Activated B cell treated with CpG ODN at 0.5 μM for 24 hours (primary cell): ENCODE data around the gene NGB. TPM values are rescaled to one million over a fixed set of nuclear protein-coding genes. Genes with fewer than 3 reads are reported as not detected.

Experiments
- ATAC-seq: fragments of 200-7000 bp; cut with Tn5 transposase; one replicate; pipeline ENCODE4 v1.10.0; 2021; ENCODE audit warnings: low read depth, mild to moderate bottlenecking, moderate library complexity
- CTCF ChIA-PET: fragments of 350-600 bp; sonication (Branson Sonifier 250); formaldehyde crosslinking; loops from one replicate; lab custom pipeline; 2021; ENCODE audit warnings: antibody characterized with exemption; lab: Charles Lee
- POLR2A ChIA-PET: fragments of 350-600 bp; sonication (Branson Sonifier 250); formaldehyde crosslinking; loops from one replicate; lab custom pipeline; 2021; ENCODE audit warnings: antibody characterized with exemption; lab: Charles Lee
- DNase-seq: peaks from one replicate; pipeline ENCODE4 v3.0.0; 2022
- H3K27ac Mint-ChIP-seq: one replicate; pipeline ENCODE4 v1.8.0; 2020; ENCODE audit warnings: mixed read lengths
- H3K27me3 Mint-ChIP-seq: one replicate; pipeline ENCODE4 v1.8.0; 2021; ENCODE audit warnings: mixed read lengths
- H3K36me3 Mint-ChIP-seq: one replicate; pipeline ENCODE4 v1.8.0; 2021; ENCODE audit warnings: low read depth, mixed read lengths
- H3K4me1 Mint-ChIP-seq: one replicate; pipeline ENCODE4 v1.8.0; 2021; ENCODE audit warnings: mixed read lengths
- H3K4me3 Mint-ChIP-seq: one replicate; pipeline ENCODE4 v1.8.0; 2020; ENCODE audit warnings: mild to moderate bottlenecking, mixed read lengths
- H3K9me3 Mint-ChIP-seq: one replicate; pipeline ENCODE4 v1.8.0; 2020; ENCODE audit warnings: mixed read lengths
- CTCF ChIP-seq: fragments of 200-600 bp; IDR thresholded peaks from one replicate; pipeline ENCODE4 v1.8.0; 2022; ENCODE audit warnings: antibody characterized with exemption, mild to moderate bottlenecking
- intact Hi-C: fragments of 100-400 bp; cut with micrococcal nuclease; formaldehyde crosslinking; loops from one replicate; pipeline ENCODE4 v1.15.1; 2024
- total RNA-seq: library from RNA; stranded (reverse); gene quantifications from 2 replicates; pipeline ENCODE4 v1.2.3, GENCODE V29; 2022

The NGB gene
- total RNA-seq, 1 donor from 2014 or later: not detected

GRCh38 chr14:77296906-77297305 is 25.9 kb upstream of the NGB start:
- H3K27me3 Mint-ChIP-seq: no peaks in the 10 kb centered on the region
- peaks cover 55% of the 10 kb centered on the region for H3K36me3 Mint-ChIP-seq
- intact Hi-C loops: no loop called here
- ChIA-PET CTCF (no interaction called here), POLR2A (no interaction called here)
- ATAC-seq: no peak
- H3K27ac Mint-ChIP-seq: no peak overlapping the region
- no peak overlapping the region for H3K4me3 Mint-ChIP-seq
- TF ChIP-seq CTCF: no peak
- no peaks in the 10 kb centered on the region for H3K4me1 Mint-ChIP-seq
- no peaks in the 10 kb centered on the region for H3K9me3 Mint-ChIP-seq
- DNase-seq: no peak

DNA sequence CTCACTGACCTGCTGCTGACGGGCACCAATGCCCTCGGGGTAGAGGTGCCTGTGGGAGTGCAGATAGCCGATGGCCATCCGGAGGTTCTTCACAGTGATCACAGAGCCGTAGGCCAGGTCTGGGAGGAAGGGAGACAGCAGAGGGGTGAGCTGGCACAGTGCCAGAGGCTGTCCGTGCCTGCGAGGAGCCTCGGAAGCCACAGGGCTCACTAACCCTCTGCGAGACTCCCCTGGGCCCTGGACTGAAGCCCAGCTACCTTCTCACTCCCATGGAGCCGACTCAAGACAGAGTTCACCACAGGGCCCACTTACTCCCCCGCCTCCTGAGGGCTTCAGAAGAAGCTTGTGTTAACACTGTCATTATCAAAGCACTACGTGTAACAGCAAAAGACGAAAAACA is 25.1 kb upstream of the NGB start:
- Mint-ChIP-seq H3K27me3 (no peaks in the 10 kb centered on the region), H3K4me3 (no peak overlapping the region), H3K27ac (no peak overlapping the region), H3K9me3 (no peaks in the 10 kb centered on the region), H3K36me3 (peaks cover 55% of the 10 kb centered on the region), H3K4me1 (no peaks in the 10 kb centered on the region)
- CTCF ChIA-PET: no interaction called here
- intact Hi-C loops: no loop called here
- no peak for ATAC-seq
- TF ChIP-seq CTCF: no peak
- POLR2A ChIA-PET: no interaction called here
- no peak for DNase-seq

GRCh38 chr14:77290705-77291104 is 19.7 kb upstream of the NGB start:
- Mint-ChIP-seq H3K9me3 (no peaks in the 10 kb centered on the region), H3K27me3 (no peaks in the 10 kb centered on the region), H3K4me1 (no peaks in the 10 kb centered on the region), H3K36me3 (peaks cover 54% of the 10 kb centered on the region), H3K27ac (no peak overlapping the region), H3K4me3 (no peak overlapping the region)
- no peak for DNase-seq
- no peak for TF ChIP-seq CTCF
- ChIA-PET POLR2A (no interaction called here), CTCF (no interaction called here)
- intact Hi-C loops: no loop called here
- ATAC-seq: no peak

- Mint-ChIP-seq H3K4me1 (no peaks in the 10 kb centered on the region), H3K9me3 (no peaks in the 10 kb centered on the region), H3K36me3 (peaks cover 58% of the 10 kb centered on the region), H3K27me3 (no peaks in the 10 kb centered on the region), H3K27ac (no peak overlapping the region), H3K4me3 (no peak overlapping the region)
- DNase-seq: no peak
- TF ChIP-seq CTCF: no peak
- intact Hi-C loops: no loop called here
- CTCF ChIA-PET: no interaction called here
- ATAC-seq: no peak
- POLR2A ChIA-PET: no interaction called here
Measured at GRCh38 chr14:77286576-77286975, 15.6 kb upstream of the NGB start.

DNA sequence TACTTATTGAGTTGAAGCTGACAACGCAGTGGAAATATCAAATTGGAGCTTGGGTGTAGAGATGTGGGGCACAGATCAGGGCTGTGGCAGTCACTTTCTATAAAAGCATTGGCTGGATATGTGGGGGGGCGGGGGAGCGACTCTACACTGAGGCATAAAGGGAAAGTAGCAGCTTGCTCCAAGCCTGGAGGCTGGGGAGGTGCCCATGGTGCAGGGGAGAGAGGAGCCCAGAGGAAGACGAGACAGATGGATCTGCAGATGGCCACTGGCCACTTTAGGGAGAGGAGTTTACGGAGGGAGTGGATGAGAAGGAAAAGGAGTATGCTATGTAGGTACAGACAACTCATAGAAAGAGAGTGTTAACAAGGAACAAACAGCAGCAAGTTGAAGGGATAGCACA is 13.5 kb upstream of the NGB start:
- TF ChIP-seq CTCF: no peak
- Mint-ChIP-seq H3K9me3 (no peaks in the 10 kb centered on the region), H3K27me3 (no peaks in the 10 kb centered on the region), H3K27ac (no peak overlapping the region), H3K36me3 (peaks cover 61% of the 10 kb centered on the region), H3K4me3 (no peak overlapping the region), H3K4me1 (no peaks in the 10 kb centered on the region)
- ATAC-seq: no peak
- POLR2A ChIA-PET: no interaction called here
- DNase-seq: no peak
- CTCF ChIA-PET: interaction anchor here (2.6 kb wide), 1 partner anchor 31 kb away, joined by 7 read pairs; no protein-coding TSS in a partner anchor
- intact Hi-C loops: no loop called here
